SU-DHL-6 (cell line): ENCODE measurements around the gene EPB41L4B.

ENCODE experiments used
- H2AFZ ChIP-seq: fragments of 200-600 bp; sonication (generic); 2 replicates; pipeline ENCODE4 v1.6.1; 2014; ENCODE audit warnings: low read depth, mild to moderate bottlenecking, moderate library complexity, mixed read lengths, antibody characterized with exemption, low read length; ENCODE audit not compliant: severe bottlenecking
- H3F3A ChIP-seq: fragments of 200-600 bp; shearing (Covaris generic); 2 replicates; pipeline ENCODE4 v1.6.0; 2016; ENCODE audit warnings: antibody characterized with exemption, mild to moderate bottlenecking; ENCODE audit not compliant: insufficient read depth
- H3K27ac ChIP-seq: fragments of 200-600 bp; sonication (generic); 2 replicates; pipeline ENCODE4 v1.5.1; 2016; ENCODE audit warnings: low read depth, mild to moderate bottlenecking, low read length, moderate library complexity, mixed read lengths
- H3K27me3 ChIP-seq: fragments of 200-600 bp; sonication (generic), shearing (Covaris generic); 2 replicates; pipeline ENCODE4 v1.6.0; 2014; ENCODE audit warnings: mild to moderate bottlenecking, low read length
- H3K36me3 ChIP-seq: fragments of 200-600 bp; sonication (generic); 2 replicates; pipeline ENCODE4 v1.6.1; 2014; ENCODE audit warnings: mild to moderate bottlenecking, low read length, mixed read lengths
- H3K4me2 ChIP-seq: fragments of 300-600, 200-600 bp; shearing (Covaris generic), sonication (generic); 2 replicates; pipeline ENCODE4 v1.6.0; 2014; ENCODE audit warnings: low read length, low read depth, mild to moderate bottlenecking; ENCODE audit not compliant: poor library complexity, severe bottlenecking
- H3K4me3 ChIP-seq: fragments of 200-600 bp; sonication (generic); 2 replicates; pipeline ENCODE4 v1.5.1; 2014; ENCODE audit warnings: antibody characterized with exemption, low read length, mild to moderate bottlenecking, mixed read lengths; ENCODE audit not compliant: insufficient read depth, poor library complexity, severe bottlenecking
- H3K79me2 ChIP-seq: fragments of 200-600 bp; sonication (generic); 2 replicates; pipeline ENCODE4 v1.6.1; 2014; ENCODE audit warnings: mild to moderate bottlenecking, low read length, moderate library complexity; ENCODE audit not compliant: insufficient read depth
- H3K9ac ChIP-seq: fragments of 200-600 bp; sonication (generic); 2 replicates; pipeline ENCODE4 v1.7.0; 2014; ENCODE audit warnings: mild to moderate bottlenecking, low read length
- H3K9me2 ChIP-seq: fragments of 200-600 bp; sonication (generic); replicated peaks from 2 replicates; pipeline ENCODE4 v1.6.1; 2014; ENCODE audit warnings: low read length; ENCODE audit not compliant: insufficient read depth
- H3K9me3 ChIP-seq: fragments of 200-600 bp; sonication (generic); 2 replicates; pipeline ENCODE4 v1.6.1; 2014; ENCODE audit warnings: low read length, mixed read lengths; ENCODE audit not compliant: insufficient read depth
- H4K20me1 ChIP-seq: fragments of 200-600 bp; sonication (generic); 2 replicates; pipeline ENCODE4 v1.6.1; 2014; ENCODE audit warnings: low read depth, mild to moderate bottlenecking, antibody characterized with exemption, low read length, moderate library complexity, mixed read lengths
- EZH2phosphoT487 ChIP-seq: fragments of 200-600 bp; sonication (generic), shearing (Covaris generic); conservative IDR thresholded peaks from 2 replicates; pipeline ENCODE4 v1.6.1; 2018; ENCODE audit warnings: mild to moderate bottlenecking, antibody characterized with exemption, low read length, moderate library complexity, mixed read lengths
- TF ChIP-seq, protein P1 (sequence below): fragments of 200-600 bp; sonication (generic); IDR thresholded peaks from one replicate; pipeline ENCODE4 v1.5.1; 2017; ENCODE audit warnings: antibody characterized with exemption, mild to moderate bottlenecking, low read length, moderate library complexity; ENCODE audit not compliant: insufficient read depth, poor library complexity, severe bottlenecking

Gene EPB41L4B

DNA sequence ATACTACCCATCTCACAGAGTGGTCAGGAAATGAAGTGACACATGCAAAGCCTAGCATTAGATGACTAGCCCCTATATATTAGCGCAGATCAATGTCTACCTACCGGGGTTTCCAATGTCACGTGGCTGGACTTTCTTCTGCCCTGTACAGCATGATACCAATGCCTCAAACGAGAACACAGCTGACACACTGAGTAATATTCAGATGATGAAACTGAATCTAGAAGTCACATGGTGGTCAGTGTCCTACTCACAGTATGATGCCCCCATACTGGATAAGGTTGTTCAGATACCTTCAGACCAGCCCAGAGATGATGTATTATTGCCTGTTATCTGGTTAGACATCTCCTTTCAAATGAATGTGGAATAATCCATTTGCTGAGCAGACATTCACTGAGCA, 82.7 kb downstream of the EPB41L4B start:
- Histone ChIP-seq H3K4me3 (no peak overlapping the region), H3K27me3 (no peaks in the 10 kb centered on the region), H3K79me2 (no peaks in the 10 kb centered on the region), H3K36me3 (no peaks in the 10 kb centered on the region), H3K9me3 (no peaks in the 10 kb centered on the region), H3K4me2 (no peak overlapping the region), H2AFZ (no peak overlapping the region), H3F3A (no peaks in the 10 kb centered on the region), H4K20me1 (no peaks in the 10 kb centered on the region), H3K9ac (no peak overlapping the region), H3K27ac (no peak overlapping the region), H3K9me2 (no peaks in the 10 kb centered on the region)
- TF ChIP-seq EZH2phosphoT487: no peak
- TF ChIP-seq, protein P1, sequence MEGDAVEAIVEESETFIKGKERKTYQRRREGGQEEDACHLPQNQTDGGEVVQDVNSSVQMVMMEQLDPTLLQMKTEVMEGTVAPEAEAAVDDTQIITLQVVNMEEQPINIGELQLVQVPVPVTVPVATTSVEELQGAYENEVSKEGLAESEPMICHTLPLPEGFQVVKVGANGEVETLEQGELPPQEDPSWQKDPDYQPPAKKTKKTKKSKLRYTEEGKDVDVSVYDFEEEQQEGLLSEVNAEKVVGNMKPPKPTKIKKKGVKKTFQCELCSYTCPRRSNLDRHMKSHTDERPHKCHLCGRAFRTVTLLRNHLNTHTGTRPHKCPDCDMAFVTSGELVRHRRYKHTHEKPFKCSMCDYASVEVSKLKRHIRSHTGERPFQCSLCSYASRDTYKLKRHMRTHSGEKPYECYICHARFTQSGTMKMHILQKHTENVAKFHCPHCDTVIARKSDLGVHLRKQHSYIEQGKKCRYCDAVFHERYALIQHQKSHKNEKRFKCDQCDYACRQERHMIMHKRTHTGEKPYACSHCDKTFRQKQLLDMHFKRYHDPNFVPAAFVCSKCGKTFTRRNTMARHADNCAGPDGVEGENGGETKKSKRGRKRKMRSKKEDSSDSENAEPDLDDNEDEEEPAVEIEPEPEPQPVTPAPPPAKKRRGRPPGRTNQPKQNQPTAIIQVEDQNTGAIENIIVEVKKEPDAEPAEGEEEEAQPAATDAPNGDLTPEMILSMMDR: no peak

DNA sequence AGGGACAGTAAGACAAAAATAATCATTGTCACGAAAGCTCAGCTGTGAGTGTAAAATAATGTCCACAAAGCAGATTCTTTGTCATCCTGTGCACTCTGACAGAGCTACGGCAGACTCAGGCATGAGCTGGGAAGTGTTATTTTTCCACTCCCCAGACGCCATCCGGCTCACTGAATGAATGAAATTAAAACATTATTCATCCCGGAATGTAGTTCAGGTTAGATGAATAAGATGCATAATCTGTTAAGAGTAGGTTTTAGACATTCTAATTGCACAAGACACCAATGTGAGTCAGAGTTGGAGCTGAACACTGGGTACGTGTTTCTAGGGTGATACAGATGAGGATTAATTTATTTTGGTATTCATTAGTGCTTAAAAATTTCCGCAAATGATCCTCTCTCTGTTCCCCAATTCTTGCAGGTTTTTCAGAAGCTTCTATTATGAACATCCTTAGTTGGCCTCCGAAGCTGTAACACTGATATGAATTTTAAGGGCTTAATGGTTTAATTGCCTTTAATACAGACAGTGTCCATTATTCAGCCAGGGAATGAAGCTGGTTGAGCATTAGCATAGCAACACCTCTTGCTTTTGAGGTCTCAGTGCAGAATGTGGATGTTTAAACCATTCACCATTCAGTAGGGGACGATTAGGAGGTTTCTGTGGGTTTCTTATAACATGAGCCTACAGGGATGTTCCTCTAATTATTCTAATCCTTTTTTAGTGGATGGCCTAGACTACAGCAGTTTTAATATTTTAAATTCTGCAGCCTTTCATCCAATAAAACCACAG, 88.2 kb downstream of the EPB41L4B start:
- Histone ChIP-seq H3K9ac (no peak overlapping the region), H2AFZ (no peak overlapping the region), H3F3A (no peaks in the 10 kb centered on the region), H3K27me3 (peaks cover 4% of the 10 kb centered on the region; the same call in 1 of the 2 replicates), H3K27ac (no peak overlapping the region), H3K9me2 (no peaks in the 10 kb centered on the region), H3K4me3 (no peak overlapping the region), H3K9me3 (no peaks in the 10 kb centered on the region), H3K36me3 (no peaks in the 10 kb centered on the region), H3K79me2 (no peaks in the 10 kb centered on the region), H4K20me1 (no peaks in the 10 kb centered on the region), H3K4me2 (no peak overlapping the region)
- TF ChIP-seq, protein P1: no peak
- no peak for TF ChIP-seq EZH2phosphoT487

DNA sequence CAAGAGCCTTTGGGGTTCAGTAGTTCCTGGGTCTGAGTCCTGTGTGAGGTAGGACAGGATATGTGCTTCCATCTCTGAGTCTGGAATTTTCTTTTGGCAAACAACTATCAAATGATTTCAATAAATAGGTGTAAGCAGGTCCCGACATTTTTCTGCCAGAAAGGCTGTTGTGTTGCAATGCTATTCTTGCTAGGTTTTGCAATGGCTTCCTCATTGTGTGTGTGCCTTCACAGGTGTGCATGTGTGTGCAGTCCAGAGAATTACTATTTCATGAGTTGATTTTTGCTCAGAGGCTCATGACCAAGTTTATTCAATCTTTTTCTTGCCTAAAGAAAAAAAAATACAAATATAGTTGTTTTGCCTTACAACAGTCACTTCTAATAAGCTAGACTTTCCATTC, 89.3 kb downstream of the EPB41L4B start:
- peaks cover 4% of the 10 kb centered on the region; the same call in 1 of the 2 replicates for H3K27me3 ChIP-seq
- no peaks in the 10 kb centered on the region for H3F3A ChIP-seq
- H3K9ac ChIP-seq: no peak overlapping the region
- no peak overlapping the region for H2AFZ ChIP-seq
- H4K20me1 ChIP-seq: no peaks in the 10 kb centered on the region
- no peak overlapping the region for H3K27ac ChIP-seq
- no peaks in the 10 kb centered on the region for H3K79me2 ChIP-seq
- H3K4me3 ChIP-seq: no peak overlapping the region
- H3K9me3 ChIP-seq: no peaks in the 10 kb centered on the region
- no peaks in the 10 kb centered on the region for H3K36me3 ChIP-seq
- no peaks in the 10 kb centered on the region for H3K9me2 ChIP-seq
- TF ChIP-seq EZH2phosphoT487: no peak
- TF ChIP-seq, protein P1: no peak
- H3K4me2 ChIP-seq: no peak overlapping the region
